ENCODE results near the gene KIT. TPM values are rescaled to one million over a fixed set of nuclear protein-coding genes. Genes with fewer than 3 reads are reported as not detected.

KIT gene
- total RNA-seq, 1 donor from 2014 or later = 16.7 TPM

- no peak for DNase-seq (ENCODE audit: extremely low spot score in 2 of 2)
- Histone ChIP-seq H3K36me3 (no peaks in the 10 kb centered on the region), H3K4me1 (peaks cover 29% of the 10 kb centered on the region), H3K9me3 (no peaks in the 10 kb centered on the region), H3K27me3 (no peaks in the 10 kb centered on the region), H3K27ac (no peak overlapping the region), H3K4me3 (no peak overlapping the region)
- TF ChIP-seq POLR2A (IDR thresholded peaks at IDR 0.05) (no peak), POLR2AphosphoS5 (IDR thresholded peaks at IDR 0.05; ENCODE audit: insufficient read depth in 1 of 2, low read depth in 1 of 2) (no peak)
- TF ChIP-seq, protein P1, sequence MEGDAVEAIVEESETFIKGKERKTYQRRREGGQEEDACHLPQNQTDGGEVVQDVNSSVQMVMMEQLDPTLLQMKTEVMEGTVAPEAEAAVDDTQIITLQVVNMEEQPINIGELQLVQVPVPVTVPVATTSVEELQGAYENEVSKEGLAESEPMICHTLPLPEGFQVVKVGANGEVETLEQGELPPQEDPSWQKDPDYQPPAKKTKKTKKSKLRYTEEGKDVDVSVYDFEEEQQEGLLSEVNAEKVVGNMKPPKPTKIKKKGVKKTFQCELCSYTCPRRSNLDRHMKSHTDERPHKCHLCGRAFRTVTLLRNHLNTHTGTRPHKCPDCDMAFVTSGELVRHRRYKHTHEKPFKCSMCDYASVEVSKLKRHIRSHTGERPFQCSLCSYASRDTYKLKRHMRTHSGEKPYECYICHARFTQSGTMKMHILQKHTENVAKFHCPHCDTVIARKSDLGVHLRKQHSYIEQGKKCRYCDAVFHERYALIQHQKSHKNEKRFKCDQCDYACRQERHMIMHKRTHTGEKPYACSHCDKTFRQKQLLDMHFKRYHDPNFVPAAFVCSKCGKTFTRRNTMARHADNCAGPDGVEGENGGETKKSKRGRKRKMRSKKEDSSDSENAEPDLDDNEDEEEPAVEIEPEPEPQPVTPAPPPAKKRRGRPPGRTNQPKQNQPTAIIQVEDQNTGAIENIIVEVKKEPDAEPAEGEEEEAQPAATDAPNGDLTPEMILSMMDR (IDR thresholded peaks at IDR 0.05) = no peak
- intact Hi-C loops (cut with DNase I) = no loop called here
These were observed 3.0 kb upstream of the KIT start for GRCh38 chr4:54654753-54655152.

GRCh38 chr4:54657185-54657550 lies 589 bp upstream of the KIT start:
- peaks cover 43% of the 10 kb centered on the region for H3K4me1 ChIP-seq
- no peaks in the 10 kb centered on the region for H3K9me3 ChIP-seq
- no peaks in the 10 kb centered on the region for H3K36me3 ChIP-seq
- DNase-seq (ENCODE audit: extremely low spot score in 2 of 2) = no peak
- no peaks in the 10 kb centered on the region for H3K27me3 ChIP-seq
- H3K4me3 ChIP-seq = peak overlapping the region; percentile 62 to 66
- intact Hi-C loops (cut with DNase I) = no loop called here
- H3K27ac ChIP-seq = no peak overlapping the region
- TF ChIP-seq POLR2AphosphoS5 (IDR thresholded peaks at IDR 0.05; ENCODE audit: insufficient read depth in 1 of 2, low read depth in 1 of 2) = no peak
- no peak for TF ChIP-seq POLR2A (IDR thresholded peaks at IDR 0.05)
- TF ChIP-seq, protein P1 (IDR thresholded peaks at IDR 0.05) = no peak

DNA sequence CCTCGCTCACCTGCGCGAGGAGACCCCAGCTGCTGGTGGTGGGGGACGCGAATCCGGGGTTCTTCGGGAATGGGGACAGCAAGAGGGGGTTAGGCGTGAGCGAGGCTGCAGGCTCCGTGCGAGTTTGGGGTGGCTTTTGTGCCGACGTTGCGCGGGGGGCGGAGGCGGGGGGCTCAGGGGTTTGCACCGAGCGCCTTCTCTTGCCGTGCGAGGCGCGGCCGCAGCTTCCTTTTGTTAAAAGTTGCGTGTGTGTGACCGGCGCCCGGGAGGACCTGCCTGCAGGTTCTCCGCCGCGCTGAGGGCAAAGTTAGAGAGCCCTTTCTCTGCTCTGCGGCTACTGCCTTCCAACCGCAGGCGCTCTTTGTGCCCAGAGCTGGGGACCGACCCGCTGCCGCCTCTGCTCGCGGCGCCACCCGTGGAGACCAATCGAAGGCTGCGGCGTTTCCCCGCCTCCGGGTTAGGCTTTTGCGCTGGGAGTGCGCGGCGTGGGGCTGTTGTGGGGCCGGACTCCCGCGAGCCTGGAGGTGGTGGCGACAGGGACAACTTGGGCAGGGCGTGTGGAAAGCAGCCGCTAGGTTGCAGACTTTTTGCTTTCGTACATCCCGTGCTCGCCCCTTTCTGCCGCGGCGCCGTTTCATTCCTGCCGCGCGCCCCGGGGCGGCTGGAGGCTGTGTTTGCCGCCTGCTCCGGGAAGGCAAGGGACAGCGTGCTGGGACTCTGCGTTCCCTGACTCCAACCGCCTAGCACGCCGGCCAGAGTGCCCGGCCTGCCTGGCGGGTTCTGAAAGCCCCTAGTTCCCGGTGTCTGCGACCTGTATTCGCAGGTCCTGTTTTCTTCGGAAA lies 716 bp downstream of the KIT start:
- DNase-seq (ENCODE audit: extremely low spot score in 2 of 2) = no peak
- Histone ChIP-seq H3K4me3 (peak overlapping the region; percentile 62 to 66), H3K27ac (peak overlapping the region; percentile 62), H3K9me3 (no peaks in the 10 kb centered on the region), H3K4me1 (peaks cover 43% of the 10 kb centered on the region), H3K36me3 (no peaks in the 10 kb centered on the region), H3K27me3 (no peaks in the 10 kb centered on the region)
- no peak for TF ChIP-seq POLR2A (IDR thresholded peaks at IDR 0.05)
- TF ChIP-seq, protein P1 (IDR thresholded peaks at IDR 0.05) = peak in 1 of 3 experiments; percentile 25
- intact Hi-C loops (cut with DNase I) = no loop called here

DNA sequence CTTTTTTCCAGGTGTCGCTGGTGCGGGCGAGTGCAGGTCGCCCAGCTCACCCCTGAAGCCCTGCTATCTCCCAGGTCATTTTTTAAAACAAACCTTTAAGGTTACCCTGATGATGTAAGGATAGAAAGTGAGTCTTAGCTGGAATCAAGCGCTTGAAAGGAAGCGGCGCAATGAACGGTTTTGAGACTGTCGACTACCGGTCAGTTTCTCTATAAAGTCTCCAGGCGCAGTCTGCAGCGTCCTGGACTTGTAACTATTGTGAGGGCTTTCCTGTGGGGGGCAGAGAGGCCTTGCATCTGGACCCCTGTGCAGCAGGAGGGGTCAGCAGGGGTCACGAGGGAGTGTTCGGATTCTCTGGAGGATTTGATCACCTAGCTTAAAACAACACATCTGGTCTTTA lies 1.6 kb downstream of the KIT start:
- Histone ChIP-seq H3K27me3 (no peaks in the 10 kb centered on the region), H3K4me3 (peak overlapping the region; percentile 62 to 66), H3K27ac (peak overlapping the region; percentile 62), H3K36me3 (no peaks in the 10 kb centered on the region), H3K4me1 (peaks cover 43% of the 10 kb centered on the region), H3K9me3 (no peaks in the 10 kb centered on the region)
- no peak for DNase-seq (ENCODE audit: extremely low spot score in 2 of 2)
- TF ChIP-seq POLR2AphosphoS5 (IDR thresholded peaks at IDR 0.05; ENCODE audit: insufficient read depth in 1 of 2, low read depth in 1 of 2) (no peak), POLR2A (IDR thresholded peaks at IDR 0.05) (no peak)
- TF ChIP-seq, protein P1 (IDR thresholded peaks at IDR 0.05) = no peak
- intact Hi-C loops (cut with DNase I) = no loop called here

Data from vagina (tissue), 2 donors.